Neural cell (in vitro differentiated cells): Measurements from ENCODE around the gene RASIP1.

Experiments used
- EP300 ChIP-seq: fragments of 450-650 bp; conservative IDR thresholded peaks from 2 replicates; pipeline ENCODE4 v1.6.1; 2014; ENCODE audit warnings: antibody characterized with exemption, mild to moderate bottlenecking, moderate library complexity; ENCODE audit not compliant: poor library complexity, severe bottlenecking
- EZH2 ChIP-seq: fragments of 200-600, 300-800 bp; shearing (Covaris generic), sonication (generic); IDR thresholded peaks from 2 replicates; pipeline ENCODE4 v1.6.1; 2014; ENCODE audit warnings: antibody characterized with exemption, low read length, borderline replicate concordance, mild to moderate bottlenecking; ENCODE audit not compliant: insufficient read depth, poor library complexity, severe bottlenecking
- MXI1 ChIP-seq: fragments of 450-650 bp; conservative IDR thresholded peaks from 2 replicates; pipeline ENCODE4 v1.6.1; 2014; ENCODE audit warnings: antibody characterized with exemption, mild to moderate bottlenecking; ENCODE audit not compliant: poor library complexity, severe bottlenecking
- POLR2AphosphoS5 ChIP-seq: IDR thresholded peaks from 2 replicates; pipeline ENCODE4 v1.6.1; 2012
- TF ChIP-seq, protein P1 (sequence below): fragments of 450-650 bp; IDR thresholded peaks from 2 replicates; pipeline ENCODE4 v1.5.1; 2014; ENCODE audit warnings: antibody characterized with exemption, mild to moderate bottlenecking, moderate library complexity; ENCODE audit not compliant: poor library complexity, severe bottlenecking
- TF ChIP-seq, protein P2 (sequence below): IDR thresholded peaks from 2 replicates; pipeline ENCODE4 v1.6.1; 2012; ENCODE audit warnings: borderline replicate concordance

DNA sequence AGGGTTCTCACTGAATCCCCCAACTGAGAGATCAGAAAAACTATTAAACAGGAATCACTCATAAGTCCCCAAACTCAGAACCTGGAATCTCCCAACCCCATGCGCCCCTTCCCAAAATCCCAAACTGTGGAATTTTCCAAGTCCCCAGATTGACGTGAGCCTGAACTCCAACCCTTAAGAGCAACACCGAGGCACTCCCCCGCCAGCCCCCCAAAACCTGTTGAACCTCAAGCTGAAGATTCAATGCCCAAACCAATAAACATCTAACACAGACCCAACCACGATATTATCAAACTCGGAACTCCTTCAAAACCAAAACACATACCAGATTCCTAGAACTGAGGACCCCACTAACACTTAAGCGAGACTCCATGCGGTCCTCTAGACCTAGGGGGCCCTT is 5.7 kb upstream of the RASIP1 start:
- TF ChIP-seq EZH2 (no peak), POLR2AphosphoS5 (no peak), EP300 (no peak), MXI1 (no peak)
- TF ChIP-seq, protein P1, sequence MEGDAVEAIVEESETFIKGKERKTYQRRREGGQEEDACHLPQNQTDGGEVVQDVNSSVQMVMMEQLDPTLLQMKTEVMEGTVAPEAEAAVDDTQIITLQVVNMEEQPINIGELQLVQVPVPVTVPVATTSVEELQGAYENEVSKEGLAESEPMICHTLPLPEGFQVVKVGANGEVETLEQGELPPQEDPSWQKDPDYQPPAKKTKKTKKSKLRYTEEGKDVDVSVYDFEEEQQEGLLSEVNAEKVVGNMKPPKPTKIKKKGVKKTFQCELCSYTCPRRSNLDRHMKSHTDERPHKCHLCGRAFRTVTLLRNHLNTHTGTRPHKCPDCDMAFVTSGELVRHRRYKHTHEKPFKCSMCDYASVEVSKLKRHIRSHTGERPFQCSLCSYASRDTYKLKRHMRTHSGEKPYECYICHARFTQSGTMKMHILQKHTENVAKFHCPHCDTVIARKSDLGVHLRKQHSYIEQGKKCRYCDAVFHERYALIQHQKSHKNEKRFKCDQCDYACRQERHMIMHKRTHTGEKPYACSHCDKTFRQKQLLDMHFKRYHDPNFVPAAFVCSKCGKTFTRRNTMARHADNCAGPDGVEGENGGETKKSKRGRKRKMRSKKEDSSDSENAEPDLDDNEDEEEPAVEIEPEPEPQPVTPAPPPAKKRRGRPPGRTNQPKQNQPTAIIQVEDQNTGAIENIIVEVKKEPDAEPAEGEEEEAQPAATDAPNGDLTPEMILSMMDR = no peak
- TF ChIP-seq, protein P2, sequence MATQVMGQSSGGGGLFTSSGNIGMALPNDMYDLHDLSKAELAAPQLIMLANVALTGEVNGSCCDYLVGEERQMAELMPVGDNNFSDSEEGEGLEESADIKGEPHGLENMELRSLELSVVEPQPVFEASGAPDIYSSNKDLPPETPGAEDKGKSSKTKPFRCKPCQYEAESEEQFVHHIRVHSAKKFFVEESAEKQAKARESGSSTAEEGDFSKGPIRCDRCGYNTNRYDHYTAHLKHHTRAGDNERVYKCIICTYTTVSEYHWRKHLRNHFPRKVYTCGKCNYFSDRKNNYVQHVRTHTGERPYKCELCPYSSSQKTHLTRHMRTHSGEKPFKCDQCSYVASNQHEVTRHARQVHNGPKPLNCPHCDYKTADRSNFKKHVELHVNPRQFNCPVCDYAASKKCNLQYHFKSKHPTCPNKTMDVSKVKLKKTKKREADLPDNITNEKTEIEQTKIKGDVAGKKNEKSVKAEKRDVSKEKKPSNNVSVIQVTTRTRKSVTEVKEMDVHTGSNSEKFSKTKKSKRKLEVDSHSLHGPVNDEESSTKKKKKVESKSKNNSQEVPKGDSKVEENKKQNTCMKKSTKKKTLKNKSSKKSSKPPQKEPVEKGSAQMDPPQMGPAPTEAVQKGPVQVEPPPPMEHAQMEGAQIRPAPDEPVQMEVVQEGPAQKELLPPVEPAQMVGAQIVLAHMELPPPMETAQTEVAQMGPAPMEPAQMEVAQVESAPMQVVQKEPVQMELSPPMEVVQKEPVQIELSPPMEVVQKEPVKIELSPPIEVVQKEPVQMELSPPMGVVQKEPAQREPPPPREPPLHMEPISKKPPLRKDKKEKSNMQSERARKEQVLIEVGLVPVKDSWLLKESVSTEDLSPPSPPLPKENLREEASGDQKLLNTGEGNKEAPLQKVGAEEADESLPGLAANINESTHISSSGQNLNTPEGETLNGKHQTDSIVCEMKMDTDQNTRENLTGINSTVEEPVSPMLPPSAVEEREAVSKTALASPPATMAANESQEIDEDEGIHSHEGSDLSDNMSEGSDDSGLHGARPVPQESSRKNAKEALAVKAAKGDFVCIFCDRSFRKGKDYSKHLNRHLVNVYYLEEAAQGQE = no peak
